HUES64 (cell line): ENCODE measurements around the gene FUT2.
A peak's percentile ranks its signal among the peaks of the same experiment; 100 is the strongest.

Source experiments
- H3K27ac ChIP-seq: 2 replicates; pipeline ENCODE4 v1.7.0; 2013; ENCODE audit warnings: low read depth, low read length, inconsistent platforms
- H3K27me3 ChIP-seq: 2 replicates; pipeline ENCODE4 v1.6.1; 2013; ENCODE audit warnings: mild to moderate bottlenecking, low read length; ENCODE audit not compliant: insufficient read depth
- H3K36me3 ChIP-seq: 2 replicates; pipeline ENCODE4 v1.6.1; 2013; ENCODE audit warnings: mild to moderate bottlenecking, low read length; ENCODE audit not compliant: insufficient read depth
- H3K4me1 ChIP-seq: 2 replicates; pipeline ENCODE4 v1.6.1; 2013; ENCODE audit warnings: mild to moderate bottlenecking, low read length, moderate library complexity; ENCODE audit not compliant: insufficient read depth
- H3K4me3 ChIP-seq: 2 replicates; pipeline ENCODE4 v1.5.1; 2013; ENCODE audit warnings: mild to moderate bottlenecking, low read length, moderate library complexity
- H3K9ac ChIP-seq: 2 replicates; pipeline ENCODE4 v1.6.1; 2013; ENCODE audit warnings: mild to moderate bottlenecking, low read depth, low read length
- H3K9me3 ChIP-seq: 2 replicates; pipeline ENCODE4 v1.6.1; 2013; ENCODE audit warnings: low read depth, low read length; ENCODE audit not compliant: insufficient read depth
- WGBS: fragments of 150-250, 120-280 bp; methylation state at CpG from one replicate; pipeline ENCODE4 v1.1.7; 2013; ENCODE audit warnings: missing lambda C conversion rate; 5-methylcytosine and 5-hydroxymethylcytosine counted together

The FUT2 gene

DNA sequence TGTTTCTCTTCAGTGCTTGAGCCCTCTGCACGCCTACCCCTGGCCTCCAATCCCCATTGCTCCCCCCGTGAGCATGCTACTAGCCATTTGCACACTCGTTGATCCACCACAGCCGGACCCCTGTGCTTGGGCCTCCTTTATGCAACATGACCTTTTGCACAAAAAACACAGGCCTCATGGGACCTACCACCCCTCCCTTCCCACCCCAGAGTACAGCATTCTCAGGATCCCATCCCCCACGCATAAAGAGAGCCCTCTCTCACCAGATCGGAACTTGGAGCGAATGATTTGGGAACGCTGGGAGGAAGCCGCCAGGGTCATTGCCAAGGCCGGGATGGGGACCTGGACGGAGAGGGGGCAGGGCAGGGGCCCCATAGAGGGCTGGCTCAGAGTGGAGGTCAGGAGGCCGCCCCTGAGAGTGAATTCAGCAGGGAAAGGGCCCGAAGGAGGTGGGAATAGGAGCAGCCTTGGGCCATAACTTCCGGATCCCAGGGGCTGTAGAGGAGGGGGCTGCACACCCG lies 23.0 kb downstream of the FUT2 start:
- H3K4me3 ChIP-seq: no peak overlapping the region
- no peaks in the 10 kb centered on the region for H3K9me3 ChIP-seq
- H3K36me3 ChIP-seq: no peaks in the 10 kb centered on the region
- 57% methylated on average over 15 of the region's 15 CpGs for WGBS
- H3K27ac ChIP-seq: no peak overlapping the region
- H3K9ac ChIP-seq: no peak overlapping the region
- no peaks in the 10 kb centered on the region for H3K27me3 ChIP-seq
- H3K4me1 ChIP-seq: peaks cover 26% of the 10 kb centered on the region

DNA sequence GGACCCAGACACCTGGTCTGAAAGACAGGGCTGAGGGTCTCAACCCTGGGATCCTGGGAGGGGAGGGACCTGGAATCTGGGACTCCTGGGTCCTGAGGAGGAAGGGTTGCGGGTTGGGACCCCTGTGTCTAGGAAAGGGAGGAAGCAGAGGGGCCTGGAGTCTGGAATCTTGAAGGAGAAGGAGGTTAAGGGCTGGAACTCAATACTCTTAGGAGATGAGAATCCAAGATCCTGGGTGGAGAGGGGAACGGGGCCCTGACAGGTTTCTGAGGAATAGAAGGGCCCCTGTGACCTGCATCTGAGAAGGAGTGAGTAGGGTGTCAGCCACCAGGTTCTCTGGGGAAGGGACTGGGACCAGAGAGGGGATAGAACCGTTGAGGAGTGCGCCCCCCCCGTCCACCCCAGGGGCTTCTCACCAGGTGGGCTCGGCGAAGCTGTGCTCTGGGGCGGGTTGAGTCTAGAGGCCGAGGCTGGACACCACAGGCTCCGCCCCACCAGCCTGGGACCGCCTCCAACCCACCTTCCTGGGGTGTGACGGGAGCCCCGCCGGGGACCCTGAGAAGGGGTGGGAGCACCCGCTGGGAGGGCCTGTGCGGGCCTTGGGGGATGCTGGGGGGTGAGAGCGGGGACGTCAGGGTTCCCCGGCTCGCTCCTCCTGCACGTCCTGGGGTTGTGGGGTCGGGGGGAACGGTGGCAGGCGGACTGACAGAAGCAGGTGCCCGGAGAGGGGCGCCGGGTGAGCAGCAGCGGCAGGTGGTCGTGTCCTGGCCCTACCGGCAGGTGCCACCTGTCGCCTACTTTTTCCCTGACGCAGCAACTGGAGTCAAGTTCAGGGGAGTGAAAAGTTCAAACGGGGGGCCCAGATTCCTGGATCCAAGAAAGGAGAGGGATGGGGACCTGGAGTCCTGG lies 23.7 kb downstream of the FUT2 start, which contains the start of gene MAMSTR:
MAMSTR (minus strand) TSS at position 463 of the 909 bp plus-strand sequence. CDS start 694 bp downstream, outside the sequence.
- peaks cover 26% of the 10 kb centered on the region for H3K4me1 ChIP-seq
- H3K27ac ChIP-seq: no peak within 1 kb of the TSS
- no peak within 1 kb of the TSS for H3K9ac ChIP-seq
- H3K27me3 ChIP-seq: no peaks in the 10 kb centered on the region
- peak within 1 kb of the TSS; percentile 82 for H3K4me3 ChIP-seq
- 81% methylated on average over 33 of the region's 33 CpGs for WGBS
- no peaks in the 10 kb centered on the region for H3K9me3 ChIP-seq
- H3K36me3 ChIP-seq: no peaks in the 10 kb centered on the region

DNA sequence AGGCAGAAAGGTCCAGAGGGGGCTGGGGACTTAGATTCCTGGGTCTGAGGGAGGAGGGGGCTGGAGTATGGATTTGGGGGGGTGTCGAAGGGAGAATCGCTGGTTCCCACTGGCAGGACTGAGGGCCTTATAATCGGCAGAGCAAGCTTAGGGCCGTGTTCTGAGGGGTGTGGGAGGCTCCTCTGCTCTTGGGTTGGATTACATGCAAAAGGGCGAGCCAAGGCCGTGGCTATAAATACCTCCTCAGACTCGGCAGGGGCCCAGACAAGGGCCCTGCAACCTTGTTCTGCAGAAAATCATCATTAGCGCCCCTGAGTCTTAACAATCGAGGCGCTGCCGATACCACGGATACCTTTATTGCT lies 24.5 kb downstream of the FUT2 start:
- peak overlapping the region; percentile 82 for H3K4me3 ChIP-seq
- peaks cover 20% of the 10 kb centered on the region for H3K4me1 ChIP-seq

DNA sequence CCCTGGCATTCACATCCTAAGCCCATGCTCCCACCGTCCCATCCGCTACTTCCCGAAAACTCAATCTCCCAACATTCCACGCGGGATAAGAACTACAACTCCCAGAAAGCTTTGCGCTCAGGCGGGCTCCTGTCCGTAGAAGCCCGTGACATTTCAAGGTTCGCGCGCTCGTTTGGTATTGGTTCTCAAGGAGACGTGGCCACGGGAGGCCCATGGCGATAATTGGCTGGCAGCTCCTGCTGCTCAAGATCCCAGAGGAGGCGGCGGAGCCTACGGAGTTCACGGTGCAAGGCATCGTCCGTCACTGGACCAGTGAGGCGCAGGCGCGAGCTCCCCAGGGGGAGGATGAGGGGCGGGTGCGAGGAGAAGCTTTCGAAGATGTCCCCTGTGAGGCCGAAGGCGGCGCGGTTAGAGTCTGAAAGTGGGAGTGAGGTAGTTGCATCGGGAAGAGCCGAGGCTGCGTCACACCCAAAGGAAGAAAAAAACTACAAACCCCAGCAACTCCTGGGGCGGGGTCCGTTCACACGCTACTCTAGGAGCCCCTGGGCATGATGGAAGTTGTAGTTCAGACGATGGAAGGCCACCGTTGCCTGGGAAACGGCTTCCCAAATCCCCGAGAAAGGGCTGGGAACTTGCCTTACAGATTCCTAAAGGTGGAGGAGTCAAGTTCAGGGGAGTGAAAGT lies 25.0 kb downstream of the FUT2 start:
- Histone ChIP-seq H3K36me3 (no peaks in the 10 kb centered on the region), H3K4me3 (peak overlapping the region; percentile 82), H3K9ac (peak overlapping the region; percentile 84), H3K9me3 (no peaks in the 10 kb centered on the region), H3K27ac (peak overlapping the region; percentile 75), H3K27me3 (no peaks in the 10 kb centered on the region), H3K4me1 (peaks cover 19% of the 10 kb centered on the region)
- WGBS: under 1% methylated on average over 39 of the region's 42 CpGs

More for the DNA sequence above, 24.5 kb downstream of the FUT2 start:
- Histone ChIP-seq H3K9ac (no peak overlapping the region), H3K27ac (no peak overlapping the region), H3K9me3 (no peaks in the 10 kb centered on the region), H3K36me3 (no peaks in the 10 kb centered on the region), H3K27me3 (no peaks in the 10 kb centered on the region)
- 28% methylated on average over 12 of the region's 12 CpGs for WGBS

DNA sequence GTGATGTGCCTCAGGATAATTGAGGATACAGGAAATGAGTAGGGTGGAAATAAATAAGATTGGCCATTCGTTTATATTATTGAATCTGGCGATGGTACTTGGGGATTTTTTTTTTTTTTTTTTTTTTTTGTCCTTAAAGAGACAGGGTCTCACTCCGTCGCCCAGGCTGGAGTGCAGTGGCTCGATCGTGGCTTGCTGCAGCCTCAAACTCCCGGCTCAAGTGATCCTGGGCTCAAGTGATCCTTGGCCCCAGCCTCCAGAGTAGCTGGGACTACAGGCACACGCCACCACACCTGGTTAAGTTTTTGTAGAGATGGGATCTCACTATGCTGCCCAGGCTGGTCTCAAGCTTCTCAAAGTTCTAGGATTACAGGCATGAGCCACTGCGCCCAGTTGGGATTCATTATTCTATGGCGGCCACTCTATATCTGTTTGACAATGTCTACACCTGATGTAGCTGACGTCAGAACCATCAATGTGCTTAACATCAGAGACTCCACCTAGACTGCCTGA lies 26.5 kb downstream of the FUT2 start:
- no peaks in the 10 kb centered on the region for H3K27me3 ChIP-seq
- WGBS: 92% methylated on average over 11 of the region's 11 CpGs
- no peak overlapping the region for H3K4me3 ChIP-seq
- H3K9ac ChIP-seq: no peak overlapping the region
- no peak overlapping the region for H3K27ac ChIP-seq
- H3K9me3 ChIP-seq: no peaks in the 10 kb centered on the region
- H3K36me3 ChIP-seq: no peaks in the 10 kb centered on the region
- H3K4me1 ChIP-seq: peaks cover 11% of the 10 kb centered on the region; the same call in 1 of the 2 replicates

DNA sequence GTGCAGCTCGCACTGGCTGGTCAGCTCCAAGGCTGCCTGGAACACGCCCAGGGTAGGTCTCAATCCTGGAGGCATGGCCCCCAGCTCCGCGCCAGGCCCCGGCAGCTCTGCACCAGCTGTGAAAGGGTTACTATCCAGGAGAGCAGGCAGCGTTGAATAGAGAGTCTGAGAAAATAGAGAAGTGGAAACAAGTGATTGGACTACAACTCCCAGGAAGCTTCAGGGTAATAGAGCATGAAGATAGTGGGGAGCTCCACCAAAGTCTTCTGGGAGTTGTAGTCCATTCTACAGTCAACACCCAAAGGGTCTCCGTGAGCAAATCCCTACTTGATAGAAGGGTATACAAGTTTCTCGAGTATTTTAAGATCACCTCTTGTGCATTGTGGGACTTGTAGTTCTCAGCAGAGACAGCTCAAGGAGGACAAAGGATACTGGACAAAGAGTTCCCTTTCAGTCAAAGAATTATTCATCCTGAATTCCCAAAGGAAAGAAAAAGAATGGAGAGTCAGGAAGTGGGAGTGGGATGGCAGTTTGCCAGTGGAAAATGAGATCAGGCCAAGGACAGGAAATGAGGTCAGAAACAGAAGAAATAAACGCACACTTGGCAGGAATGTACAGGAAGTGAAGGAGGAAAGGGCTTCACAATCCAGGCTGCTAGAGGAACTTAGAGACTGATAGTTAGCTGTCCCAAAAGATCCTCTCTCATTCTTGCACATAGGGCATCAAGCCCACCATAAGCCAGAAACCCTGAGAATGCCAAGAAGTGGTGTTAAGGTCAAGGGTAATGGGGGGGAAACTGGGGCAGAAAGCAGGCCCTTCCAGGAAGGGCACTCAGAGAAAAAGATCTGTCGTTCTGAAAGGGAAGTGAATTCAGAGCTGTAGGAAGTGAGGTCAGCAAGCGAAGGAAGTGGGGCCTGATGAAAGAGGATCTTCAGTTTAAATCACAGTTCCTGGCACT lies 29.3 kb downstream of the FUT2 start:
- no peaks in the 10 kb centered on the region for H3K36me3 ChIP-seq
- no peak overlapping the region for H3K9ac ChIP-seq

DNA sequence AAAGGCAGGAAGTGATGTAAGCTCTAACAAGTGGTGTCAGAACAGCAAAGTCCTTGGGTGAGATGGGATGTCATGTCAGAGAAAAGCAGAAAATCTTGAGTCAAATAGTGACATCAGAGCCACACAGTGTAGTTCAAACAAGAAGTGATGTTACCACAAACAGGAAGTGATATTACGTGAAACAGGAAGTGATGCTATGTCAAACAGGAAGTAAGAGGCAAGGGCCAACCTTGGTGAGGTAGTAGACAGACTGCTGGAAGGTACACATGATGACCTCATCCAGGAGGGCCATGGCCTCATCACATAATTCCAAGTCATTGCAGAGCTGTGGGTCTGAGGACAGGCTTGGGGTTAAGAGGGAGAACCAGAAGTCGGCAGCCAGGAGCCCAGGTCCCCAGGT lies 30.8 kb downstream of the FUT2 start:
- Histone ChIP-seq H3K36me3 (no peaks in the 10 kb centered on the region), H3K27me3 (no peaks in the 10 kb centered on the region), H3K27ac (no peak overlapping the region), H3K4me1 (no peaks in the 10 kb centered on the region), H3K4me3 (no peak overlapping the region), H3K9ac (no peak overlapping the region), H3K9me3 (no peaks in the 10 kb centered on the region)
- WGBS: 98% methylated on average over 2 of the region's 2 CpGs

More for the DNA sequence above, 29.3 kb downstream of the FUT2 start:
- H3K4me3 ChIP-seq: no peak overlapping the region
- H3K4me1 ChIP-seq: peaks cover 2% of the 10 kb centered on the region; the same call in 1 of the 2 replicates
- no peaks in the 10 kb centered on the region for H3K27me3 ChIP-seq
- WGBS: 64% methylated on average over 11 of the region's 11 CpGs
- H3K27ac ChIP-seq: no peak overlapping the region
- H3K9me3 ChIP-seq: no peaks in the 10 kb centered on the region

DNA sequence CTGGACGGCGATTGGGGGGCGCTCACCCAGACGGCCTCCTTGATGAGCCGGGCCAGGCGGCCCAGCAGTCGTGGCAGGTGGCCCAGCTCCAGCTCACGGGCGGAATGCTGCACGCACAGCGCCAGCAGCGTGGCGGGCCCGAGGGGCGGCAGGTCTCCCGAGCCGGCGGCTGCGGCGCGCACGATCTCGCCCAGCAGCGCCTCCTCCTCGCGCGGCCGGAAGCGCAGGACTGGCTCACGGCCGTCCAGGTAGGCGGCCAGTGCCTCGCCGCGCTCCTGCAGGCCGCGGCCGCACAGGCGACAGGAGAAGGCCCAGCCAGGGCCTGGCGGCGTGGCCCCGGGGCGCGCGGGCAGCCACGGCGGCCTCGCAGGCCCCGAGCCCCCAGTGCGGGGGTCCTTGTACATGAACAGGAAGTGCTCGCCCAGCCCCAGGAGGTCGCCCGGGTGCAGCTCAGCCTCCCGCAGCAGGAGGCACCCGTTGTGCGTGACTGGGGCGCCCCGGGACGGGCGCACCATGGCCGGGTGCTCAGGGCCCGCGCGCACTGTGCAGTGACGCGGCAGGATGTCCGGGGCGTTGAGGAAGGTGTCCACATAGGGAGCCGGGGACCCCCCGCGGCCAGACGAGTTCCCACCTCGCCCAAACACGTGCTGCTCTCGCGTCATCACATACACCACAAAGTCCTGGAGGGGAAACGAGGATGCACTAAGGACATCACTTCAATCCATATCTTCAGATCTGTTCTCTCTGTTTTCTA lies 33.3 kb downstream of the FUT2 start:
- WGBS: 95% methylated on average over 77 of the region's 77 CpGs
- Histone ChIP-seq H3K4me3 (no peak overlapping the region), H3K27me3 (no peaks in the 10 kb centered on the region), H3K27ac (no peak overlapping the region), H3K9me3 (no peaks in the 10 kb centered on the region), H3K36me3 (no peaks in the 10 kb centered on the region), H3K9ac (no peak overlapping the region), H3K4me1 (no peaks in the 10 kb centered on the region)

DNA sequence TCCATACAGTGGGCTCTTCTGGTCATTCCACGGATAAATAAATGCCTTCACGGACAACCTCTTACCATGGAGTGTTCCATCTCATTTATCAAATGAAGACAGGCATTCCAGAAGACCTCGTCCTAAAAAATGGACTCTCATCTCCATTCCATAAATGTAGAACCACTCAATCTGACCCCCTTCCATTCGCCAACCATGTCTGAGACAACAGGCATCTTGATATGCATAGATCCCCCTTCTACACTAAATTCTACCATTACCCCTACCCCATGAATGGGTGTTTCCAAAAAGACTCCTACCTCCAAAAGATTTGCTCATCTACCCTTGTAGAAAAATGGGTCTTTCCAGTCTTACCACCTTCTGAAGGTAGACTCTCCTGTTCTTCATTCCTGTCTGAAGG lies 35.7 kb downstream of the FUT2 start:
- no peak overlapping the region for H3K4me3 ChIP-seq
- WGBS: 91% methylated on average over 4 of the region's 4 CpGs

DNA sequence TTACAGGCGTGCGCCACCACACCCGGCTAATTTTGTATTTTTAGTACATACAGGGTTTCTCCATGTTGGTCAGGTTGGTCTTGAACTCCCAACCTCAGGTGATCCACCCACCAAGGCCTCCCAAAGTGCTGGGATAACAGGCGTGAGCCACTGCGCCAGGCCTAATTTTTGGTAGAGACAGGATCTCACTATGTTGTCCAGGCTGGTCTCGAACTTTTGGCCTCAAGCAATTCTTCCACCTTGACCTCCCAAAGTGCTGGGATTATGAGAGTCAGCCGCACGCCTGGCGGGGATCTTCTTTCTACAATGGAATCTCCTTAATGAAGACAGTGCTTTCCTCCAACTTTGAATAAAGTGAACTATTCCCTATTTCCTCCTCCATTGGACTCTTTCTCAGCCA lies 38.9 kb downstream of the FUT2 start:
- peaks cover 7% of the 10 kb centered on the region for H3K27me3 ChIP-seq
- no peak overlapping the region for H3K27ac ChIP-seq
- H3K36me3 ChIP-seq: no peaks in the 10 kb centered on the region
- H3K9me3 ChIP-seq: no peaks in the 10 kb centered on the region
- H3K4me1 ChIP-seq: no peaks in the 10 kb centered on the region
- H3K9ac ChIP-seq: no peak overlapping the region
- peak overlapping the region; percentile 62 for H3K4me3 ChIP-seq
- 93% methylated on average over 9 of the region's 9 CpGs for WGBS

More for the DNA sequence above, 35.7 kb downstream of the FUT2 start:
- no peak overlapping the region for H3K27ac ChIP-seq
- no peaks in the 10 kb centered on the region for H3K4me1 ChIP-seq
- no peaks in the 10 kb centered on the region for H3K27me3 ChIP-seq
- no peaks in the 10 kb centered on the region for H3K9me3 ChIP-seq
- no peak overlapping the region for H3K9ac ChIP-seq
- H3K36me3 ChIP-seq: no peaks in the 10 kb centered on the region
